Measurements from ENCODE around the gene VPS13D.

DNA sequence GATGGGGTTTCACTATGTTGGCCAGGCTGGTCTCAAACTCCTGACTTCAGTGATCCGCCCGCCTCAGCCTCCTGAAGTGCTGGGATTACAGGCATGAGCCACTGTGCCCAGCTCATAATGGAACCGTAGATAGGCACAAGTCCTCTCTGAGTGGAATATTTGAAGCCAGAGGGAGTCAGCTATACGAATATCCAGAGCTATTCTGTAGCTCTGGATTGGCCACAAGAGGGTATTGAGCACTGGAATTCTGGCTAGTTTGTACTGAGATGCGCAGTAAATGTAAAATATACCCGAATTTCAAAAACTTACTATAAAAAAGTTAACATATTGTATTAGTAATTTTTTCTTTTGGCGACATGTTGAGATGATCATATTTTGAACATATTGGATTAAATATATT lies 851 bp upstream of the VPS13D start:
- TF ChIP-seq POLR2AphosphoS5 (IDR thresholded peaks at IDR 0.05; ENCODE audit: low read depth, low read length) (no peak), CTCF (IDR thresholded peaks at IDR 0.05) (no peak), REST (IDR thresholded peaks at IDR 0.05; ENCODE audit: insufficient read depth in 1 of 2, low read depth in 2 of 2, low read length in 1 of 2) (no peak)

All from Panc1 (cell line).